SK-N-SH (cell line): ENCODE results near the gene RAB11FIP5. TPM values are rescaled to one million over a fixed set of nuclear protein-coding genes. Genes with fewer than 3 reads are reported as not detected.
A peak's percentile ranks its signal among the peaks of the same experiment; 100 is the strongest.

Experiments
- CTCF ChIA-PET: fragments of 300-600, 350-600 bp; formaldehyde crosslinking; extraction: SDS; loops from one replicate; lab custom pipeline; 2021; lab: Yijun Ruan, JAX
- POLR2A ChIA-PET: fragments of 350-600 bp; sonication (Branson Sonifier 250); formaldehyde crosslinking; extraction: SDS; loops from one replicate; lab custom pipeline; 2020; ENCODE audit warnings: antibody characterized with exemption, inconsistent platforms; lab: Yijun Ruan, JAX
- DNase-seq: peaks from one replicate; pipeline ENCODE4 v3.0.0; 2012
- H2AFZ ChIP-seq: fragments of 200-600 bp; sonication (generic); 2 replicates; pipeline ENCODE4 v1.8.1; 2016; ENCODE audit warnings: antibody characterized with exemption, mild to moderate bottlenecking, low read depth
- H3F3A ChIP-seq: fragments of 200-600 bp; sonication (generic); replicated peaks from 2 replicates; pipeline ENCODE3; 2016; ENCODE audit warnings: antibody characterized with exemption, mild to moderate bottlenecking; ENCODE audit not compliant: insufficient read depth
- H3K27ac ChIP-seq, 2 experiments: fragments of 200-500 bp in 1 of 2; fragments of 200-600 bp in 1 of 2; sonication (Bioruptor generic) in 1 of 2; sonication (generic), shearing (Covaris generic) in 1 of 2; 2 replicates each; pipeline versions ENCODE4 v1.5.1 to v1.6.1; 2014 to 2016; ENCODE audit warnings: low read depth in 2 of 2, inconsistent platforms in 1 of 2, low read length in 1 of 2, mild to moderate bottlenecking in 1 of 2, mixed read lengths in 1 of 2
- H3K27me3 ChIP-seq: fragments of 200-600 bp; sonication (generic), shearing (Covaris generic); 2 replicates; pipeline ENCODE4 v1.6.1; 2016; ENCODE audit warnings: mixed run types; ENCODE audit not compliant: insufficient read depth
- H3K36me3 ChIP-seq, 2 experiments: fragments of 200-500 bp in 1 of 2; fragments of 200-600 bp in 1 of 2; sonication (Bioruptor generic) in 1 of 2; sonication (generic) in 1 of 2; replicated peaks in 1 of 2; 2 replicates each; pipeline versions ENCODE3 to v1.5.1; 2014 to 2016; ENCODE audit warnings: low read length in 1 of 2, mild to moderate bottlenecking in 1 of 2; ENCODE audit not compliant: insufficient read depth in 2 of 2, control insufficient read depth in 1 of 2
- H3K4me1 ChIP-seq, 2 experiments: fragments of 200-500 bp in 1 of 2; fragments of 200-600 bp in 1 of 2; sonication (Bioruptor generic) in 1 of 2; sonication (generic), shearing (Covaris generic) in 1 of 2; 2 replicates each; pipeline versions ENCODE4 v1.5.1 to v1.6.1; 2014 to 2016; ENCODE audit warnings: low read depth in 1 of 2, low read length in 1 of 2, mixed run types in 1 of 2; ENCODE audit not compliant: insufficient read depth in 2 of 2, control insufficient read depth in 1 of 2
- H3K4me2 ChIP-seq: fragments of 200-600 bp; sonication (generic), shearing (Covaris generic); 2 replicates; pipeline ENCODE4 v1.6.1; 2017; ENCODE audit warnings: mixed run types
- H3K4me3 ChIP-seq, 2 experiments: fragments of 200-500 bp in 1 of 2; fragments of 200-600 bp in 1 of 2; sonication (Bioruptor generic) in 1 of 2; sonication (generic), shearing (Covaris generic) in 1 of 2; 2 replicates each; pipeline versions ENCODE4 v1.5.1 to v1.8.1; 2014 to 2016; ENCODE audit warnings: low read depth in 2 of 2, inconsistent platforms in 1 of 2, low read length in 1 of 2, mild to moderate bottlenecking in 1 of 2, mixed read lengths in 1 of 2, moderate library complexity in 1 of 2
- H3K79me2 ChIP-seq: fragments of 200-600 bp; sonication (generic); 2 replicates; pipeline ENCODE4 v1.8.1; 2017; ENCODE audit warnings: mild to moderate bottlenecking; ENCODE audit not compliant: insufficient read depth
- H3K9ac ChIP-seq: fragments of 200-600 bp; sonication (generic); 2 replicates; pipeline ENCODE4 v1.6.1; 2017; ENCODE audit warnings: mixed run types
- H3K9me2 ChIP-seq: fragments of 200-600 bp; sonication (generic); 2 replicates; pipeline ENCODE4 v1.6.1; 2017; ENCODE audit warnings: mixed run types
- H3K9me3 ChIP-seq: fragments of 200-600 bp; sonication (generic); 2 replicates; pipeline ENCODE4 v1.6.1; 2017; ENCODE audit warnings: mixed run types, mild to moderate bottlenecking, moderate library complexity
- H4K20me1 ChIP-seq: fragments of 200-600 bp; sonication (generic); 2 replicates; pipeline ENCODE4 v1.6.1; 2017; ENCODE audit warnings: mild to moderate bottlenecking, mixed run types; ENCODE audit not compliant: insufficient read depth
- ELF1 ChIP-seq: IDR thresholded peaks from 2 replicates; pipeline ENCODE4 v1.4.0; 2012
- EZH2phosphoT487 ChIP-seq: fragments of 200-600 bp; sonication (generic); IDR thresholded peaks from 2 replicates; pipeline ENCODE4 v1.6.1; 2017; ENCODE audit warnings: low read depth, mixed run types, mild to moderate bottlenecking, antibody characterized with exemption, moderate library complexity, borderline replicate concordance
- FOXJ3 ChIP-seq: sonication (generic); formaldehyde crosslinking; IDR thresholded peaks from 2 replicates; pipeline ENCODE4 v1.5.1; 2020; ENCODE audit warnings: mild to moderate bottlenecking, missing genetic modification reagents
- FOXM1 ChIP-seq: IDR thresholded peaks from 2 replicates; pipeline ENCODE4 v1.4.0; 2012; ENCODE audit warnings: low read depth, mild to moderate bottlenecking
- GABPA ChIP-seq: IDR thresholded peaks from 2 replicates; pipeline ENCODE4 v1.4.0; 2012; ENCODE audit warnings: low read depth, mild to moderate bottlenecking
- GATA2 ChIP-seq: sonication (generic); formaldehyde crosslinking; IDR thresholded peaks from 2 replicates; pipeline ENCODE4 v1.5.0; 2020; ENCODE audit warnings: mild to moderate bottlenecking, missing genetic modification reagents
- IRF3 ChIP-seq: fragments of 150-350 bp; IDR thresholded peaks from 2 replicates; pipeline ENCODE4 v1.6.1; 2016; ENCODE audit warnings: mild to moderate bottlenecking, low read depth, low read length
- JUND ChIP-seq: IDR thresholded peaks from 2 replicates; pipeline ENCODE4 v1.4.0; 2012
- PBX3 ChIP-seq: IDR thresholded peaks from 2 replicates; pipeline ENCODE4; 2012
- RCOR1 ChIP-seq: fragments of 150-350 bp; IDR thresholded peaks from 2 replicates; pipeline ENCODE4 v1.6.1; 2017; ENCODE audit warnings: antibody characterized with exemption, low read length
- RFX5 ChIP-seq: IDR thresholded peaks from 2 replicates; pipeline ENCODE4 v1.6.1; 2012; ENCODE audit warnings: mild to moderate bottlenecking, improper control_type of control experiment, low read length
- RXRA ChIP-seq: IDR thresholded peaks from 2 replicates; pipeline ENCODE4 v1.4.0; 2012; ENCODE audit warnings: low read depth, mild to moderate bottlenecking, borderline replicate concordance
- SIN3A ChIP-seq: IDR thresholded peaks from 2 replicates; pipeline ENCODE4 v1.6.1; 2012; ENCODE audit warnings: low read depth, mild to moderate bottlenecking, low read length, moderate library complexity, borderline replicate concordance
- TAF1 ChIP-seq: IDR thresholded peaks from 2 replicates; pipeline ENCODE4 v1.6.1; 2012; ENCODE audit warnings: low read depth, mild to moderate bottlenecking, low read length, moderate library complexity, borderline replicate concordance
- TEAD4 ChIP-seq: IDR thresholded peaks from 2 replicates; pipeline ENCODE4 v1.4.0; 2012; ENCODE audit warnings: mild to moderate bottlenecking, borderline replicate concordance; ENCODE audit not compliant: insufficient read depth
- USF1 ChIP-seq: IDR thresholded peaks from 2 replicates; pipeline ENCODE4 v1.4.0; 2012; ENCODE audit warnings: low read depth, borderline replicate concordance
- USF2 ChIP-seq: fragments of 150-350 bp; IDR thresholded peaks from 2 replicates; pipeline ENCODE4 v1.6.1; 2017; ENCODE audit warnings: antibody characterized with exemption, low read length, low read depth, borderline replicate concordance
- WGBS: methylation state at CpG from one replicate; pipeline ENCODE4 v1.1.6; 2017; ENCODE audit warnings: low lambda C conversion rate; 5-methylcytosine and 5-hydroxymethylcytosine counted together
- polyA plus RNA-seq, 3 experiments: library from polyadenylated mRNA; depleted of rRNA; stranded (reverse); fragments of >200 nt; gene quantifications; 2 replicates each; pipeline ENCODE4 v1.2.3, GENCODE V29; 2012

Gene RAB11FIP5
- polyA plus RNA-seq, 1 of the 3 experiments (the other 2 are of a cell fraction), result 17.1 TPM

- TF ChIP-seq USF2, result no peak
- no peak for TF ChIP-seq RXRA
- TF ChIP-seq TEAD4, result no peak
- TF ChIP-seq EZH2phosphoT487, result no peak
- TF ChIP-seq FOXM1, result no peak
Observed at GRCh38 chr2:73074110-73075069, 38.4 kb downstream of the RAB11FIP5 start (continued).

GRCh38 chr2:73072416-73072815, 40.3 kb downstream of the RAB11FIP5 start:
- H3K4me3 ChIP-seq, result peak overlapping the region; percentile 92 to 98; a peak in 2 of 4 replicates
- peak overlapping the region; percentile 99 for H3K4me2 ChIP-seq

GRCh38 chr2:73072129-73072395, 40.7 kb downstream of the RAB11FIP5 start:
- 73% methylated on average over 11 of the region's 11 CpGs for WGBS
- Histone ChIP-seq H4K20me1 (peaks cover 4% of the 10 kb centered on the region; the same call in 1 of the 2 replicates), H3F3A (no peaks in the 10 kb centered on the region), H3K4me2 (peak overlapping the region; percentile 99), H3K79me2 (peaks cover 36% of the 10 kb centered on the region), H3K9ac (peak overlapping the region; percentile 90; the same call in 1 of the 2 replicates), H3K27me3 (no peaks in the 10 kb centered on the region), H2AFZ (no peak overlapping the region), H3K9me2 (no peaks in the 10 kb centered on the region), H3K27ac (no peak overlapping the region), H3K4me1 (peaks cover 3 to 15% of the 10 kb centered on the region in 2 experiments; a peak in 2 of 4 replicates), H3K4me3 (peak overlapping the region; percentile 92 to 98), H3K36me3 (peaks cover 0 to 3% of the 10 kb centered on the region in 2 experiments), H3K9me3 (no peaks in the 10 kb centered on the region)
- no peak for DNase-seq
- ChIA-PET POLR2A (interaction anchor here (0.6 kb wide), 2 partner anchors 31 to 42 kb away, joined by 3 to 4 read pairs; no protein-coding TSS in a partner anchor), CTCF (interaction anchor here (1.0 to 1.6 kb wide), 4 partner anchors 78 to 180 kb away, joined by 3 to 7 read pairs (median 6); no protein-coding TSS in a partner anchor)
- TF ChIP-seq USF1 (no peak), RFX5 (no peak), TAF1 (no peak), RCOR1 (no peak), GATA2 (CRISPR knock-in tag) (no peak), PBX3 (no peak), JUND (no peak), FOXM1 (no peak), GABPA (no peak), USF2 (no peak), ELF1 (no peak), FOXJ3 (CRISPR knock-in tag) (no peak)

More at GRCh38 chr2:73072416-73072815, 40.3 kb downstream of the RAB11FIP5 start:
- no peak for TF ChIP-seq SIN3A
- TF ChIP-seq RCOR1, result no peak
- no peak for TF ChIP-seq IRF3
- Histone ChIP-seq H3K9me3 (no peaks in the 10 kb centered on the region), H3K27me3 (no peaks in the 10 kb centered on the region), H3F3A (no peaks in the 10 kb centered on the region), H3K27ac (no peak overlapping the region), H3K9me2 (no peaks in the 10 kb centered on the region), H3K36me3 (peaks cover 2 to 3% of the 10 kb centered on the region in 2 experiments), H3K9ac (0 out of 2 replicates have a peak overlapping the region, but pooled peaks have one; percentile 90), H4K20me1 (peaks cover 8% of the 10 kb centered on the region; the same call in 1 of the 2 replicates), H2AFZ (no peak overlapping the region), H3K4me1 (peaks cover 3 to 15% of the 10 kb centered on the region in 2 experiments; a peak in 2 of 4 replicates), H3K79me2 (peaks cover 34% of the 10 kb centered on the region)
- no peak for DNase-seq
- CTCF ChIA-PET, result interaction anchor here (1.0 to 5.6 kb wide), 5 partner anchors 13 to 181 kb away, joined by 3 to 39 read pairs (median 6); no protein-coding TSS in a partner anchor
- WGBS, result 88% methylated on average over 1 of the region's 1 CpG
- POLR2A ChIA-PET, result interaction anchor here (0.6 kb wide), 1 partner anchor 31 kb away, joined by 3 read pairs; no protein-coding TSS in a partner anchor
